IMR-90 (cell line): ENCODE data around the gene EOLA2. TPM values are rescaled to one million over a fixed set of nuclear protein-coding genes. Genes with fewer than 3 reads are reported as not detected.

Experiments
- ATAC-seq: fragments of 200-7000 bp; cut with Tn5 transposase; 2 replicates; pipeline ENCODE4 v1.9.1; 2020; ENCODE audit warnings: low read depth, mild to moderate bottlenecking, moderate library complexity
- BruUV-seq: library from RNA; stranded (reverse); fragments of 400-500 nt; replicated peaks from 2 replicates; lab custom pipeline; 2021; lab: Mats Ljungman, UMichigan
- CTCF ChIA-PET: fragments of 300-600 bp; formaldehyde crosslinking; extraction: SDS; loops from one replicate; lab custom pipeline; 2021; ENCODE audit warnings: antibody characterized with exemption; lab: Yijun Ruan, JAX
- POLR2A ChIA-PET: fragments of 300-600 bp; sonication (Branson Sonifier 250); formaldehyde crosslinking; loops from one replicate; lab custom pipeline; 2022; ENCODE audit warnings: antibody characterized with exemption; ENCODE audit not compliant: unreplicated experiment; lab: Charles Lee
- DNase-seq: peaks from one replicate; pipeline ENCODE4 v3.0.0; 2013
- H2AFZ ChIP-seq: replicated peaks from 2 replicates; pipeline ENCODE3; 2013; ENCODE audit warnings: low read length, mild to moderate bottlenecking; ENCODE audit not compliant: poor library complexity
- H2AK5ac ChIP-seq: 2 replicates; pipeline ENCODE4 v1.6.1; 2013; ENCODE audit warnings: low read depth, low read length, inconsistent platforms
- H2AK9ac ChIP-seq: replicated peaks from 2 replicates; pipeline ENCODE3; 2013; ENCODE audit warnings: mild to moderate bottlenecking, low read depth, low read length, moderate library complexity; ENCODE audit not compliant: poor library complexity
- H2BK120ac ChIP-seq: 2 replicates; pipeline ENCODE4 v1.6.1; 2013; ENCODE audit warnings: low read depth, low read length, inconsistent platforms
- H2BK15ac ChIP-seq: 3 replicates; pipeline ENCODE4 v1.6.1; 2013; ENCODE audit warnings: low read depth, low read length, inconsistent platforms
- H2BK20ac ChIP-seq: 2 replicates; pipeline ENCODE4 v1.6.1; 2013; ENCODE audit warnings: low read depth, mild to moderate bottlenecking, inconsistent platforms, low read length, moderate library complexity
- H2BK5ac ChIP-seq: 2 replicates; pipeline ENCODE4 v1.6.1; 2013; ENCODE audit warnings: mild to moderate bottlenecking, low read depth, low read length, inconsistent platforms; ENCODE audit not compliant: poor library complexity, severe bottlenecking
- H3K14ac ChIP-seq: replicated peaks from 2 replicates; pipeline ENCODE4 v1.6.1; 2013; ENCODE audit warnings: low read depth, low read length, inconsistent platforms
- H3K18ac ChIP-seq: 2 replicates; pipeline ENCODE4 v1.6.1; 2013; ENCODE audit warnings: low read depth, low read length, control low read depth
- H3K23ac ChIP-seq: 2 replicates; pipeline ENCODE4 v1.6.1; 2013; ENCODE audit warnings: low read depth, low read length, inconsistent platforms
- H3K27ac ChIP-seq: 2 replicates; pipeline ENCODE4 v1.5.1; 2013; ENCODE audit warnings: mild to moderate bottlenecking, control low read depth, low read length; ENCODE audit not compliant: insufficient read depth
- H3K27me3 ChIP-seq: 2 replicates; pipeline ENCODE4 v1.6.1; 2013; ENCODE audit warnings: low read length; ENCODE audit not compliant: control insufficient read depth, insufficient read depth
- H3K36me3 ChIP-seq: 2 replicates; pipeline ENCODE4 v1.6.1; 2013; ENCODE audit warnings: low read length, mixed read lengths; ENCODE audit not compliant: control insufficient read depth, insufficient read depth
- H3K4ac ChIP-seq: 2 replicates; pipeline ENCODE4 v1.6.1; 2013; ENCODE audit warnings: low read depth, low read length, inconsistent platforms
- H3K4me1 ChIP-seq: 2 replicates; pipeline ENCODE4 v1.6.1; 2013; ENCODE audit warnings: low read length, mixed read lengths; ENCODE audit not compliant: control insufficient read depth, insufficient read depth
- H3K4me2 ChIP-seq: 2 replicates; pipeline ENCODE4 v1.6.1; 2013; ENCODE audit warnings: low read depth, mild to moderate bottlenecking, control low read depth, low read length, moderate library complexity
- H3K4me3 ChIP-seq: 2 replicates; pipeline ENCODE4 v1.5.1; 2013; ENCODE audit warnings: low read depth, mild to moderate bottlenecking, control low read depth, low read length, moderate library complexity; ENCODE audit not compliant: insufficient read depth
- H3K56ac ChIP-seq: 2 replicates; pipeline ENCODE4 v1.6.1; 2013; ENCODE audit warnings: low read length, inconsistent platforms; ENCODE audit not compliant: insufficient read depth; ENCODE audit errors: extremely low read depth
- H3K79me1 ChIP-seq, 2 experiments: 2 replicates each; pipeline ENCODE4 v1.6.1; 2013; ENCODE audit warnings: low read length in 2 of 2, inconsistent platforms in 1 of 2, low read depth in 1 of 2
- H3K9ac ChIP-seq: 2 replicates; pipeline ENCODE4 v1.6.1; 2013; ENCODE audit warnings: low read depth, low read length, control low read depth
- H3K9me1 ChIP-seq: 2 replicates; pipeline ENCODE4 v1.6.1; 2013; ENCODE audit warnings: low read length, inconsistent platforms; ENCODE audit not compliant: insufficient read depth
- H3K9me3 ChIP-seq: 2 replicates; pipeline ENCODE4 v1.6.1; 2013; ENCODE audit warnings: low read length; ENCODE audit not compliant: control insufficient read depth, insufficient read depth
- H4K20me1 ChIP-seq: 2 replicates; pipeline ENCODE4 v1.6.1; 2013; ENCODE audit warnings: low read length, inconsistent platforms; ENCODE audit not compliant: insufficient read depth
- H4K5ac ChIP-seq: 2 replicates; pipeline ENCODE4 v1.6.1; 2013; ENCODE audit warnings: mild to moderate bottlenecking, low read depth, low read length, control low read depth
- H4K8ac ChIP-seq, 2 experiments: 2 replicates each; pipeline ENCODE4 v1.6.1; 2013; ENCODE audit warnings: low read depth in 2 of 2, low read length in 2 of 2, control low read depth in 1 of 2, inconsistent platforms in 1 of 2
- H4K91ac ChIP-seq: 2 replicates; pipeline ENCODE4 v1.6.1; 2013; ENCODE audit warnings: low read depth, low read length, inconsistent platforms; ENCODE audit not compliant: insufficient read depth
- CTCF ChIP-seq: conservative IDR thresholded peaks from 2 replicates; pipeline ENCODE4 v1.5.1; 2012; ENCODE audit warnings: mild to moderate bottlenecking, low read depth, low read length, improper control_type of control experiment
- MAFK ChIP-seq: IDR thresholded peaks from 2 replicates; pipeline ENCODE4 v1.6.1; 2012; ENCODE audit warnings: low read depth, low read length, improper control_type of control experiment
- NFE2L2 ChIP-seq: fragments of 150-350 bp; IDR thresholded peaks from 2 replicates; pipeline ENCODE4 v1.6.1; 2016; ENCODE audit warnings: low read depth, mild to moderate bottlenecking, low read length
- POLR2A ChIP-seq: IDR thresholded peaks from 2 replicates; pipeline ENCODE4 v1.6.1; 2012; ENCODE audit warnings: mild to moderate bottlenecking, low read depth, low read length
- RAD21 ChIP-seq: IDR thresholded peaks from 2 replicates; pipeline ENCODE4 v1.6.1; 2012; ENCODE audit warnings: low read length, improper control_type of control experiment
- RFX5 ChIP-seq: IDR thresholded peaks from 2 replicates; pipeline ENCODE4 v1.8.0; 2012; ENCODE audit warnings: low read depth, mild to moderate bottlenecking, low read length, moderate library complexity
- SMC3 ChIP-seq: fragments of 150-350 bp; IDR thresholded peaks from 2 replicates; pipeline ENCODE4 v1.6.1; 2016; ENCODE audit warnings: low read depth, mild to moderate bottlenecking, antibody characterized with exemption, low read length, moderate library complexity
- USF2 ChIP-seq: fragments of 150-350 bp; IDR thresholded peaks from 2 replicates; pipeline ENCODE4 v1.6.1; 2017; ENCODE audit warnings: mild to moderate bottlenecking, antibody characterized with exemption, low read length, low read depth
- WGBS, 2 experiments: methylation state at CpG; one replicate each; pipeline versions ENCODE4 v1.1.5 to v1.1.7; 2013; ENCODE audit warnings: missing lambda C conversion rate in 2 of 2; ENCODE audit not compliant: insufficient read length in 1 of 2; ENCODE audit errors: extremely low coverage in 2 of 2; 5-methylcytosine and 5-hydroxymethylcytosine counted together
- dilution Hi-C: fragments of 300-500 bp; cut with HindIII; formaldehyde crosslinking; loops from one replicate; pipeline ENCODE4 v1.14.3; 2018; ENCODE audit warnings: low sequenced_read_pairs; ENCODE audit not compliant: unreplicated experiment
- in situ Hi-C: fragments of 300-500 bp; cut with MboI; formaldehyde crosslinking; loops from 3 replicates; pipeline ENCODE4 v1.14.3; 2019; ENCODE audit warnings: low sequenced_read_pairs, inconsistent platforms, mixed read lengths
- intact Hi-C: fragments of 100-400 bp; cut with micrococcal nuclease; formaldehyde crosslinking; loops from 2 replicates; pipeline ENCODE4 v1.10.0; 2022
- polyA plus RNA-seq, 3 experiments: library from polyadenylated mRNA; depleted of rRNA; stranded (reverse); fragments of >200 nt; gene quantifications; 2 replicates each; pipeline ENCODE4 v1.2.3, GENCODE V29; 2012; ENCODE audit warnings: low replicate concordance in 1 of 3
- total RNA-seq: library from RNA; depleted of rRNA; stranded (reverse); fragments of >200 nt; gene quantifications from 2 replicates; pipeline ENCODE4 v1.2.3, GENCODE V29; 2012
- TF ChIP-seq, protein P1 (sequence below): fragments of 150-350 bp; IDR thresholded peaks from 2 replicates; pipeline ENCODE4 v1.6.1; 2016; ENCODE audit warnings: low read depth, mild to moderate bottlenecking, low read length, moderate library complexity, borderline replicate concordance

Gene EOLA2
- total and polyA plus RNA-seq, 2 of the 4 experiments (the other 2 are of a cell fraction), result 23.7 to 46.5 TPM

- no peak overlapping the region for H3K56ac ChIP-seq
- no peak overlapping the region for H4K5ac ChIP-seq
- H4K8ac ChIP-seq, result no peak overlapping the region
- H4K91ac ChIP-seq, result no peak overlapping the region
- H2AK9ac ChIP-seq, result no peak overlapping the region
- no peak overlapping the region for H2BK15ac ChIP-seq
- no peaks in the 10 kb centered on the region for H3K9me1 ChIP-seq
- no peak overlapping the region for H3K4me3 ChIP-seq
- no peak overlapping the region for H3K4me2 ChIP-seq
- POLR2A ChIA-PET, result no interaction called here
- dilution Hi-C loops, result no loop called here
- no peak overlapping the region for H2BK5ac ChIP-seq
- DNase-seq (peak; percentile 1), ATAC-seq (peak; percentile 24; the same call in 1 of the 2 replicates)
- H3K9ac ChIP-seq, result no peak overlapping the region
- intact Hi-C loops, result no loop called here
- H3K14ac ChIP-seq, result no peak overlapping the region
- H3K4ac ChIP-seq, result no peak overlapping the region
- no peak overlapping the region for H2AFZ ChIP-seq
- H2AK5ac ChIP-seq, result no peak overlapping the region
- H3K9me3 ChIP-seq, result no peaks in the 10 kb centered on the region
- no peak overlapping the region for H2BK20ac ChIP-seq
- no peaks in the 10 kb centered on the region for H3K36me3 ChIP-seq
- no peak overlapping the region for H3K23ac ChIP-seq
- WGBS, 2 experiments, result no CpG with 5 or more reads among the region's 3 CpGs
- TF ChIP-seq CTCF (no peak), MAFK (no peak), SMC3 (no peak), POLR2A (no peak), RAD21 (no peak), NFE2L2 (no peak), RFX5 (no peak), USF2 (no peak)
- TF ChIP-seq, protein P1, sequence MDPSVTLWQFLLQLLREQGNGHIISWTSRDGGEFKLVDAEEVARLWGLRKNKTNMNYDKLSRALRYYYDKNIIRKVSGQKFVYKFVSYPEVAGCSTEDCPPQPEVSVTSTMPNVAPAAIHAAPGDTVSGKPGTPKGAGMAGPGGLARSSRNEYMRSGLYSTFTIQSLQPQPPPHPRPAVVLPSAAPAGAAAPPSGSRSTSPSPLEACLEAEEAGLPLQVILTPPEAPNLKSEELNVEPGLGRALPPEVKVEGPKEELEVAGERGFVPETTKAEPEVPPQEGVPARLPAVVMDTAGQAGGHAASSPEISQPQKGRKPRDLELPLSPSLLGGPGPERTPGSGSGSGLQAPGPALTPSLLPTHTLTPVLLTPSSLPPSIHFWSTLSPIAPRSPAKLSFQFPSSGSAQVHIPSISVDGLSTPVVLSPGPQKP, result no peak
- no peaks in the 10 kb centered on the region for H3K27me3 ChIP-seq
- no peak overlapping the region for H2BK120ac ChIP-seq
- H3K27ac ChIP-seq, result no peak overlapping the region
- in situ Hi-C loops, result no loop called here
- CTCF ChIA-PET, result no interaction called here
- H3K18ac ChIP-seq, result no peak overlapping the region
- no peaks in the 10 kb centered on the region for H4K20me1 ChIP-seq
- no peaks in the 10 kb centered on the region for H3K79me1 ChIP-seq
- no TSS peak for BruUV-seq
- no peaks in the 10 kb centered on the region; the same call in 1 of the 2 replicates for H3K4me1 ChIP-seq
Measured at GRCh38 chrX:149916745-149917392, 21.4 kb downstream of the EOLA2 start.
